Keratinocyte (primary cell): ENCODE measurements around the gene DACH1.

Experiments
- EZH2 ChIP-seq: IDR thresholded peaks from one replicate; pipeline ENCODE4 v1.6.1; 2012; ENCODE audit warnings: inconsistent platforms, mild to moderate bottlenecking, low read length, moderate library complexity
- TF ChIP-seq, protein P1 (sequence below), 3 experiments: IDR thresholded peaks in 1 of 3; conservative IDR thresholded peaks in 1 of 3; optimal IDR thresholded peaks in 1 of 3; 2 replicates in 2 of 3; 3 replicates in 1 of 3; pipeline versions ENCODE3 to v1.5.1; 2011; ENCODE audit warnings: low read length in 3 of 3, mild to moderate bottlenecking in 3 of 3, moderate library complexity in 2 of 3, control low read depth in 1 of 3, inconsistent platforms in 1 of 3; ENCODE audit not compliant: insufficient read depth in 2 of 3; ENCODE audit errors: extremely low read depth in 1 of 3

DNA sequence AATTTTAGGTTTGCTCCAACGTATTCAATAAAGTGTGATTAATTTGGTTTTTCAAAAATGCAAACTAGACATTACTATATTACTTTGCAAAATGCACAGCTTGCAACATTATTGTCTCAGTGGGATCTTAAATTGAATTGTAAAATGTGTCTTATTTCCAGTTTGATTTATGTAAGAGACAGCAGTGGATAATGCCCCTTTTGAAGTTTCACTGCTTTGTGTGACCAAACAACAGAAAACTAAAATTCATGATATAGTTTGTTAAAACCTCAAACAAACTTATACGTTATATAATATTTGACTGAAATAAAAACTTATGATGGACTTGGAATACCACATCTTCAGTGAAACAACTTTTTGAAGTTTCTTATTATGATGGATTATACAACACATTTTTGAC, 279.8 kb downstream of the DACH1 start:
- TF ChIP-seq, protein P1, sequence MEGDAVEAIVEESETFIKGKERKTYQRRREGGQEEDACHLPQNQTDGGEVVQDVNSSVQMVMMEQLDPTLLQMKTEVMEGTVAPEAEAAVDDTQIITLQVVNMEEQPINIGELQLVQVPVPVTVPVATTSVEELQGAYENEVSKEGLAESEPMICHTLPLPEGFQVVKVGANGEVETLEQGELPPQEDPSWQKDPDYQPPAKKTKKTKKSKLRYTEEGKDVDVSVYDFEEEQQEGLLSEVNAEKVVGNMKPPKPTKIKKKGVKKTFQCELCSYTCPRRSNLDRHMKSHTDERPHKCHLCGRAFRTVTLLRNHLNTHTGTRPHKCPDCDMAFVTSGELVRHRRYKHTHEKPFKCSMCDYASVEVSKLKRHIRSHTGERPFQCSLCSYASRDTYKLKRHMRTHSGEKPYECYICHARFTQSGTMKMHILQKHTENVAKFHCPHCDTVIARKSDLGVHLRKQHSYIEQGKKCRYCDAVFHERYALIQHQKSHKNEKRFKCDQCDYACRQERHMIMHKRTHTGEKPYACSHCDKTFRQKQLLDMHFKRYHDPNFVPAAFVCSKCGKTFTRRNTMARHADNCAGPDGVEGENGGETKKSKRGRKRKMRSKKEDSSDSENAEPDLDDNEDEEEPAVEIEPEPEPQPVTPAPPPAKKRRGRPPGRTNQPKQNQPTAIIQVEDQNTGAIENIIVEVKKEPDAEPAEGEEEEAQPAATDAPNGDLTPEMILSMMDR (optimal IDR thresholded peaks at IDR 0.05 in 1 of 3, IDR thresholded peaks at IDR 0.05 in 1 of 3, conservative IDR thresholded peaks at IDR 0.05 in 1 of 3; ENCODE audit: extremely low read depth in 1 of 3, insufficient read depth in 2 of 3, low read length in 3 of 3): no peak
- no peak for TF ChIP-seq EZH2
